ENCODE measurements around the gene RNF213.

Gene RNF213

DNA sequence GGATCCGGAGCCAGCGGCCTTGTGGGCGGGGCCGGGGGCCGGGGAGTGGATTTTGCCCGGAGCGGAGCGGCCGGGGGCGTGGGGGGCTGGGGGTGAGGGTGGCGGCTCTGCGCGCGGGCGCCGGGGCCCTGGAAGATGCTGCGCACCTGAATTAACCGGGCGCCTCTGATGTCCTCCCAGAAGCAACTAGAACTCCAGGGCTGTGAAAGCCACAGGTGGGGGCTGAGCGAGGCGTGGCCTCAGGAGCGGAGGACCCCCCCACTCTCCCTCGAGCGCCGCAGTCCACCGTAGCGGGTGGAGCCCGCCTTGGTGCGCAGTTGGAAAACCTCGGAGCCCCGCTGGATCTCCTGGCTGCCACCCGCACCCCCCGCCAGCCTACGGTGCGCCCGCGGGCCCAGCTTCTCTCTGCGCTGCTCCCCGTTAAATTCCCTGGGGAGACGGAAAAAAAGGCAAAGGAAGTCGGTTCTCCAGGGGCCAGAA lies 39.9 kb upstream of the RNF213 start:
- Mint-ChIP-seq H3K4me3 (peak overlapping the region; percentile 80), H3K27me3 (no peaks in the 10 kb centered on the region), H3K4me1 (ENCODE audit: low read depth) (peaks cover 32% of the 10 kb centered on the region), H3K9me3 (ENCODE audit: low read depth) (no peaks in the 10 kb centered on the region), H3K27ac (peak overlapping the region; percentile 64), H3K36me3 (peaks cover 4% of the 10 kb centered on the region)

GRCh38 chr17:80221351-80222105 lies 39.1 kb upstream of the RNF213 start:
- H3K9me3 Mint-ChIP-seq (ENCODE audit: low read depth): no peaks in the 10 kb centered on the region

DNA sequence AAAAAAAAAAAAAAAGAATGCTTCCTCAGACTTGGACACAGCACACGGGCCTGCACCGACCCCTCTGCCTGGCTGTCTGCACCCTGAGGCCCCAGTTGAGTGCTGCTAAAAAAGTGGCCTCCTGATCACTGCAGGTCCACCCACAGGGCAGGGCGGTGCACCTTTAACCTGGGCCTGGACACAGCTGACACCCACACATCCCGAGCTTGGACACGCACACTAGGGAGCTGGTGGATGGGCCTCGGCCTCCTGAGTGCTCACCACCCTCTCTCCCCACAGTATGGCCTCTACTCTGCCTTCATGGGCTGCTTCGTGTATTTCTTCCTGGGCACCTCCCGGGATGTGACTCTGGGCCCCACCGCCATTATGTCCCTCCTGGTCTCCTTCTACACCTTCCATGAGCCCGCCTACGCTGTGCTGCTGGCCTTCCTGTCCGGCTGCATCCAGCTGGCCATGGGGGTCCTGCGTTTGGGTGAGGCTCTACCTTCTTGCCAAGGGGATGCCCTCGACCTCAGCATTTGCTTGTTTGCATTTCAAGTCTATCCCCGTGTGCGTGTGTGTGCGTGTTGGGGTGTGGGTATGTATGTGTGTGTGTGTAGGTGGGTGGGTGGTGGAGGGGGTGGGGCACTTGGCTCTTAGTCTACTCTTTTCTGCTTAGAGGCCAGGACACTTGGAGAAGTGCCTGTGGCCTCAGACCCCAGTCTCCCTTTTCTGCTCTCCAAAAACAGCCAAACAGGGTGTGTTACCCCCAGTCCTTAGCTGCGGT lies 38.1 kb upstream of the RNF213 start:
- peak overlapping the region; percentile 41 for H3K27ac Mint-ChIP-seq
- peak overlapping the region; percentile 23 for H3K4me3 Mint-ChIP-seq
- peaks cover 26% of the 10 kb centered on the region for H3K4me1 Mint-ChIP-seq (ENCODE audit: low read depth)
- no peaks in the 10 kb centered on the region for H3K9me3 Mint-ChIP-seq (ENCODE audit: low read depth)
- no peaks in the 10 kb centered on the region for H3K27me3 Mint-ChIP-seq
- H3K36me3 Mint-ChIP-seq: peaks cover 2% of the 10 kb centered on the region

More at GRCh38 chr17:80221351-80222105, 39.1 kb upstream of the RNF213 start:
- Mint-ChIP-seq H3K27ac (peak overlapping the region; percentile 64), H3K27me3 (no peaks in the 10 kb centered on the region), H3K36me3 (peaks cover 2% of the 10 kb centered on the region), H3K4me1 (ENCODE audit: low read depth) (peaks cover 32% of the 10 kb centered on the region), H3K4me3 (peak overlapping the region; percentile 80)

DNA sequence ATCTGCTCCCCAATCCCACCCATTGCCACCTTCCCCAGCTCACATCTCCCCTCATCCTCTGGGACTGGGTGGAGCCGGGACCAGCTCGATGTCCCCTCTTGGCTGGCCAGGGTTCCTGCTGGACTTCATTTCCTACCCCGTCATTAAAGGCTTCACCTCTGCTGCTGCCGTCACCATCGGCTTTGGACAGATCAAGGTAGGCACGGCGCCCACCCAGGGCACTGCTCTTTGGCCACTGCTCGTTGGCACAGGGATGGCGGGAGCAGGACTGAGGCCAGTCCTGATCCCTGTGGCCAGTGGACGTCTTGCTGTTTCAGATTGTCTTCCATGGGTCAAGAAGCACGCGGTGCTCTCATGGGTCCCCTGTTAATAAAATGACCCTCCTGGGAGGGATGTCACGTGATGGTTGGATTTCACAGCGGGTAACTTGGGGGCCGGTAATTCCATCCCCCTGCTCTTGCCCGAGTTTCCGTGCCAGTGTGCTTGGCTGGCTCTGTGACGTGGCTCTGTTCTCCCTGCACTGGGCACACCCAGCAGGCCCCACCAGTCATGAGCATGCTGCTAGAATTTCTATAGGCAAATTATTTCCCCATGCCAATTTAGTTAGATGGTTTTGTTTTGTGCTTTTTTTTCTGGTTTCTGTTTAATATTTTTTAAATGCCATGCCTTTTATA lies 37.4 kb upstream of the RNF213 start:
- no peaks in the 10 kb centered on the region for H3K36me3 Mint-ChIP-seq
- H3K4me3 Mint-ChIP-seq: no peak overlapping the region
- H3K4me1 Mint-ChIP-seq (ENCODE audit: low read depth): peaks cover 22% of the 10 kb centered on the region
- peak overlapping the region; percentile 41 for H3K27ac Mint-ChIP-seq
- no peaks in the 10 kb centered on the region for H3K9me3 Mint-ChIP-seq (ENCODE audit: low read depth)
- no peaks in the 10 kb centered on the region for H3K27me3 Mint-ChIP-seq

GRCh38 chr17:80223838-80224497 lies 36.7 kb upstream of the RNF213 start:
- peaks cover 15% of the 10 kb centered on the region for H3K4me1 Mint-ChIP-seq (ENCODE audit: low read depth)
- H3K27ac Mint-ChIP-seq: no peak overlapping the region
- no peak overlapping the region for H3K4me3 Mint-ChIP-seq
- no peaks in the 10 kb centered on the region for H3K9me3 Mint-ChIP-seq (ENCODE audit: low read depth)
- H3K27me3 Mint-ChIP-seq: no peaks in the 10 kb centered on the region
- no peaks in the 10 kb centered on the region for H3K36me3 Mint-ChIP-seq

DNA sequence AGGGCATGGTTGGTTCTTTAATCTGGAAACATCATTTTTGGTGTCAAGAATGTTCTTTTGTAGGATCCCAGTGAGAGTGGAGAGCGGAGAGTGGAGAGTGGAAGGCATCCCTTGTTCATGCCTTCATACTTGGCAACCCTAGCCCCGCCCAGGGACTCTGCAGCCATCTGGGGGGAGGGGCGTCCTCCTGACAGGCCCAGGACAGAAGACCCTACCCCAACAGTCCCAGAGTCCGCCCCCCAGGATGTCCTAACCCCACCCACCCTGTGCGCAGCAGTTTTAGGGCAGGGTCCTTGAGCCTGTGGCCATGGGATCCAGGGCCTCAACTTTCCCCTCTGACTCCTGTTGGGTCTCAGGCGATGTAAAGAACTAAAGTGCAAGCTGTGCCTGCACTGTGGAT lies 36.0 kb upstream of the RNF213 start:
- peaks cover 10% of the 10 kb centered on the region for H3K4me1 Mint-ChIP-seq (ENCODE audit: low read depth)
- H3K36me3 Mint-ChIP-seq: no peaks in the 10 kb centered on the region
- no peak overlapping the region for H3K27ac Mint-ChIP-seq
- H3K27me3 Mint-ChIP-seq: no peaks in the 10 kb centered on the region
- H3K9me3 Mint-ChIP-seq (ENCODE audit: low read depth): no peaks in the 10 kb centered on the region
- H3K4me3 Mint-ChIP-seq: no peak overlapping the region

DNA sequence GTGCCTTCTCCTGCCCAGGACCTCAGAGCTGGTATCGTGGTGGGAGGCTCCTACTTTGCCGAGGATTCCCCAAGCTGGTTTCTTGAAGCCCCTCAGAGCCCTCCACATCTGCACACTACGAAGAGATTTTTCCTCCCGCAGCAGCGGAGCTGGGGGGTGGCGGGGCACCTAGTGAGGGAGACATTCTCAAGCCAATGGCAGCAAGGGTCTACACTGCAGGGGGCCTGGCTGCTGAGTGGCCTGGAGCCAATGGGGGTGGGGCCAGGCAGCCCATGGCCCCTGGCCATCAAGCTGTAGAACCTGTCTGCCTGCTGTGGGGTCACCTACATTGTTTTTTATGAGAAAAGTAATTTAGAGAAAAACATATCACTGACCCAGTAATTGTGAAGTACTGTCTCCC lies 35.4 kb upstream of the RNF213 start:
- Mint-ChIP-seq H3K4me1 (ENCODE audit: low read depth) (peaks cover 10% of the 10 kb centered on the region), H3K4me3 (no peak overlapping the region), H3K27me3 (no peaks in the 10 kb centered on the region), H3K27ac (no peak overlapping the region), H3K36me3 (no peaks in the 10 kb centered on the region), H3K9me3 (ENCODE audit: low read depth) (no peaks in the 10 kb centered on the region)

GRCh38 chr17:80227156-80227555 lies 33.5 kb upstream of the RNF213 start:
- H3K4me1 Mint-ChIP-seq (ENCODE audit: low read depth): peaks cover 7% of the 10 kb centered on the region
- H3K9me3 Mint-ChIP-seq (ENCODE audit: low read depth): peaks cover 6% of the 10 kb centered on the region

DNA sequence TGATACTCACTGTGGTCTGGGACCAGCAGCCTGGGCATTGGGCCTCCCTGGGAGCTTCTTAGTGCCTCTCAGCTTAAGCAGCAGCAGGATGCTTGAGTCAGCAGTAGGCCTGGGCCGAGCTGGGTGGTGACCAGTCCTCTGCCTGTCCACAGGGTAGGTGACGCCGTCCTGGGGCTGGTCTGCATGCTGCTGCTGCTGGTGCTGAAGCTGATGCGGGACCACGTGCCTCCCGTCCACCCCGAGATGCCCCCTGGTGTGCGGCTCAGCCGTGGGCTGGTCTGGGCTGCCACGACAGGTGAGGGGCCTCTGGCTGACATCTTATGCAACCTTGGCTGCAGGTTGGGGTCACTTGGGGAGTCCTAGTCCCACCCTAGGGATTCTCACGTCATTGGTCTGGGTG lies 33.0 kb upstream of the RNF213 start:
- peaks cover 7% of the 10 kb centered on the region for H3K4me1 Mint-ChIP-seq (ENCODE audit: low read depth)
- H3K9me3 Mint-ChIP-seq (ENCODE audit: low read depth): peaks cover 8% of the 10 kb centered on the region
- H3K36me3 Mint-ChIP-seq: peaks cover 13% of the 10 kb centered on the region
- H3K27ac Mint-ChIP-seq: no peak overlapping the region
- H3K4me3 Mint-ChIP-seq: no peak overlapping the region
- no peaks in the 10 kb centered on the region for H3K27me3 Mint-ChIP-seq

More at GRCh38 chr17:80227156-80227555, 33.5 kb upstream of the RNF213 start:
- peaks cover 10% of the 10 kb centered on the region for H3K36me3 Mint-ChIP-seq
- H3K4me3 Mint-ChIP-seq: no peak overlapping the region
- no peaks in the 10 kb centered on the region for H3K27me3 Mint-ChIP-seq
- H3K27ac Mint-ChIP-seq: no peak overlapping the region

DNA sequence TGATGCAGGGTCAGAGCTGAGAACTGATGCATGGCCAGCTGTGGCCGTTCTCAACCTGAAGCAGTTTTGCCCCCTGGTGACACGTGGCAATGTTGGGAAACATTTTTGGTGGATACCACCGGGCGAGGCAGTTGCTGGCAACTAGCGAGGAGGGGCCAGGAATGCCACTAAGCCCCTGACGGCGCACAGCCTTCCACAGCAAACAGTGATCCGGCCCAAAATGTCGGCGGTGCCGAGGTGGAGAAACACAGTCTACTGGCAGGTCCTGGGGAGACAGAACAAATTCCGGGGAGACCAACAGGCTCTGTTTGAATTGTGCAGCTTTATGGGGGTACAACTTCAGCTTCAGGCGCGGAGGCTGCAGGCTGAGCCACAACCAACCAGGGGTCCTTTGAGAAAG lies 32.2 kb upstream of the RNF213 start:
- Mint-ChIP-seq H3K27me3 (no peaks in the 10 kb centered on the region), H3K9me3 (ENCODE audit: low read depth) (peaks cover 9% of the 10 kb centered on the region), H3K4me1 (ENCODE audit: low read depth) (peaks cover 7% of the 10 kb centered on the region), H3K36me3 (peaks cover 17% of the 10 kb centered on the region), H3K27ac (no peak overlapping the region), H3K4me3 (no peak overlapping the region)

DNA sequence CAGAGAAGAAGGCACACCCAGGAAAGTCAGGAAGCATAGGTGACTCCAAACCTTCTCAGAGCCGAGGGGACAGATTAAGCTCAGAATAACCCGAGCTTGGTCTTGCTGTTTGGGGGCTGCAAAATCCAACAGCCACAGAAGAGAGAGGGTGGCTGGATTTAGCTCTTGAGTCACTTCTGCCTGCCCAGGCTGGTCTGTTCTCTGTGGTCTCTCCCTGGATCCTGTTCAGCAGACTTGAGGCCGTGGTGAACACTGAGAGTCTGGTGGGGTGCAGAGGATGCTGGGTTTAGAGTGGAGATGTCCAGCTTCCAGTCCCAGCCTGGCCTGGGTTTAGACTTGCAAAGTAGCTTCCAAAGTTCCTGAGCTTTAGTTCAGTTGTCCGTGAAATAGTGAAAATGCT lies 31.6 kb upstream of the RNF213 start:
- Mint-ChIP-seq H3K36me3 (peaks cover 19% of the 10 kb centered on the region), H3K4me3 (no peak overlapping the region), H3K9me3 (ENCODE audit: low read depth) (peaks cover 9% of the 10 kb centered on the region), H3K4me1 (ENCODE audit: low read depth) (peaks cover 5% of the 10 kb centered on the region), H3K27me3 (no peaks in the 10 kb centered on the region), H3K27ac (no peak overlapping the region)

GRCh38 chr17:80232438-80232837 lies 28.2 kb upstream of the RNF213 start:
- Mint-ChIP-seq H3K9me3 (ENCODE audit: low read depth) (peaks cover 9% of the 10 kb centered on the region), H3K27ac (no peak overlapping the region), H3K4me3 (no peak overlapping the region), H3K4me1 (ENCODE audit: low read depth) (no peaks in the 10 kb centered on the region), H3K36me3 (peaks cover 24% of the 10 kb centered on the region), H3K27me3 (no peaks in the 10 kb centered on the region)

DNA sequence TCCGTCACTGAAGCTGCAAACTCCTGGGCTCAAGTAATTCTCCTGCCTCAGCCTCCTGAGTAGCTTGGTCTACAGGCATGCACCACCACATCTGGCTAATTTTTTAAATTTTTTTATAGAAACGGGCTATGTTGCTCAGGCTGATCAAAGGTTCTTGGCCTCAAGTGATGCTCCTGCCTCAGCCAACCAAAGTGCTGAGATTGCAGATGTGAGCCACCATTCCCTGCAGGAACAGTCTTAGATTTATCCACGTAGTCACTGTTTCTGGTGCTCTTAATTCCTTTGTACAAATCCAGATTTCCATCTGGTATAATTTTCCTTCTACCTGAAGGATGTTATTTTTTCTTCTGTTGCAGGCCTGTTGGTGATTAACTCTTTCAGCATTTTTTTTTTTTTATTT lies 27.4 kb upstream of the RNF213 start:
- Mint-ChIP-seq H3K27ac (no peak overlapping the region), H3K4me3 (no peak overlapping the region), H3K36me3 (peaks cover 28% of the 10 kb centered on the region)

DNA sequence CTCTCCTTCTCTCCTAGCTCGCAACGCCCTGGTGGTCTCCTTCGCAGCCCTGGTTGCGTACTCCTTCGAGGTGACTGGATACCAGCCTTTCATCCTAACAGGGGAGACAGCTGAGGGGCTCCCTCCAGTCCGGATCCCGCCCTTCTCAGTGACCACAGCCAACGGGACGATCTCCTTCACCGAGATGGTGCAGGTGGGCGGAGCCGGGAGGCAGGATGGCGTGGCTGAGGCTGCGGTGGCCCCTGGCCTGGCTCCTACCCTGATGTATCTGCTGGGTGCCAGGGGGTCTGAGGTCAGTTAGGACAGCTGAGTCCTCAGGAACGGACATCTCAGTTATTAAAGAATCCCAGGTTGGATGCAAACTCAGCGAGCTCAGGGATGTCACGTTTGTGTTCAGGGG lies 23.7 kb upstream of the RNF213 start:
- H3K4me1 Mint-ChIP-seq (ENCODE audit: low read depth): no peaks in the 10 kb centered on the region
- peaks cover 4% of the 10 kb centered on the region for H3K9me3 Mint-ChIP-seq (ENCODE audit: low read depth)
- H3K27me3 Mint-ChIP-seq: no peaks in the 10 kb centered on the region
- peaks cover 21% of the 10 kb centered on the region for H3K36me3 Mint-ChIP-seq
- no peak overlapping the region for H3K4me3 Mint-ChIP-seq
- H3K27ac Mint-ChIP-seq: no peak overlapping the region

More for the DNA sequence above, 27.4 kb upstream of the RNF213 start:
- peaks cover 9% of the 10 kb centered on the region for H3K9me3 Mint-ChIP-seq (ENCODE audit: low read depth)
- no peaks in the 10 kb centered on the region for H3K4me1 Mint-ChIP-seq (ENCODE audit: low read depth)
- no peaks in the 10 kb centered on the region for H3K27me3 Mint-ChIP-seq
